LoVo (cell line): ENCODE measurements around the gene COPS4.
"Not testable (repeated sequence)": the region's sequence is repeated elsewhere in the genome, so short reads cannot be mapped to it uniquely, and the experiment has no call there.

ENCODE experiments used
- DNase-seq: peaks from one replicate; pipeline ENCODE4 v3.0.0-alpha.2; 2016; ENCODE audit warnings: low spot score

COPS4 gene

GRCh38 chr4:83034630-83035494 lies at the start of gene COPS4:
COPS4 (plus strand) TSS chr4:83035183; CDS start chr4:83035225, 42 bp downstream.
- peak; percentile 99 for DNase-seq

GRCh38 chr4:82987519-82987918 lies 47.5 kb upstream of the COPS4 start:
- DNase-seq: not testable (repeated sequence)

GRCh38 chr4:82988323-82988832 lies 46.6 kb upstream of the COPS4 start:
- DNase-seq: no peak

- no peak for DNase-seq
Observed at GRCh38 chr4:82989575-82990429, 45.2 kb upstream of the COPS4 start.

GRCh38 chr4:82994834-82995233 lies 40.1 kb upstream of the COPS4 start:
- DNase-seq: peak; percentile 49

- DNase-seq: no peak
Observed at GRCh38 chr4:82998898-82999297, 36.1 kb upstream of the COPS4 start.

GRCh38 chr4:83002329-83002728 lies 32.7 kb upstream of the COPS4 start:
- DNase-seq: no peak

- DNase-seq: not testable (repeated sequence)
Observed at GRCh38 chr4:83003044-83003791, 31.8 kb upstream of the COPS4 start.

GRCh38 chr4:83009529-83009928 lies 25.5 kb upstream of the COPS4 start:
- DNase-seq: no peak

GRCh38 chr4:83010111-83010521 lies 24.9 kb upstream of the COPS4 start:
- DNase-seq: peak; percentile 29

GRCh38 chr4:83010522-83011318 lies 24.3 kb upstream of the COPS4 start, which contains the start of gene LIN54:
LIN54 (minus strand) TSS chr4:83010823; CDS start chr4:82984844, 25,979 bp downstream.
- DNase-seq: peak; percentile 79

GRCh38 chr4:83011689-83012199 lies 23.2 kb upstream of the COPS4 start:
- DNase-seq: no peak

- no peak for DNase-seq
Observed at GRCh38 chr4:83012200-83012686, 22.7 kb upstream of the COPS4 start.

GRCh38 chr4:83012687-83013419 lies 22.1 kb upstream of the COPS4 start:
- DNase-seq: peak; percentile 99

GRCh38 chr4:83013420-83013867 lies 21.5 kb upstream of the COPS4 start:
- no peak for DNase-seq

- no peak for DNase-seq
Observed at GRCh38 chr4:83013902-83014301, 21.1 kb upstream of the COPS4 start.

GRCh38 chr4:83019794-83020494 lies 15.0 kb upstream of the COPS4 start:
- DNase-seq: no peak

GRCh38 chr4:83022724-83023450 lies 12.1 kb upstream of the COPS4 start:
- DNase-seq: no peak
